MV-4-11 (cell line): Measurements from ENCODE around the gene CAPN10.
A peak's percentile ranks its signal among the peaks of the same experiment; 100 is the strongest.

Source experiments
- DNase-seq: peaks from one replicate; lab custom pipeline; 2025; lab: John Stamatoyannopoulos, UW

CAPN10 gene

GRCh38 chr2:240602266-240603050 lies 15.9 kb downstream of the CAPN10 start:
- no peak for DNase-seq

- no peak for DNase-seq
Observed at GRCh38 chr2:240603081-240603835, 16.7 kb downstream of the CAPN10 start.

GRCh38 chr2:240603846-240604245 lies 17.3 kb downstream of the CAPN10 start:
- no peak for DNase-seq

GRCh38 chr2:240604291-240604938 lies 17.9 kb downstream of the CAPN10 start:
- peak; percentile 68 for DNase-seq

GRCh38 chr2:240604939-240605716 lies 18.6 kb downstream of the CAPN10 start:
- no peak for DNase-seq

GRCh38 chr2:240605867-240606743 lies 19.6 kb downstream of the CAPN10 start:
- no peak for DNase-seq

GRCh38 chr2:240611601-240612210 lies 25.2 kb downstream of the CAPN10 start:
- peak; percentile 90 for DNase-seq

GRCh38 chr2:240613781-240614180 lies 27.2 kb downstream of the CAPN10 start:
- no peak for DNase-seq

GRCh38 chr2:240614391-240614790 lies 27.9 kb downstream of the CAPN10 start:
- DNase-seq = no peak

- peak; percentile 10 for DNase-seq
Observed at GRCh38 chr2:240615396-240615795, 28.9 kb downstream of the CAPN10 start.

- peak; percentile 32 for DNase-seq
Observed at GRCh38 chr2:240615820-240616547, 29.4 kb downstream of the CAPN10 start.

GRCh38 chr2:240616860-240617666 lies 30.5 kb downstream of the CAPN10 start:
- peak; percentile 3 for DNase-seq

GRCh38 chr2:240618776-240619175 lies 32.2 kb downstream of the CAPN10 start:
- no peak for DNase-seq

- no peak for DNase-seq
Observed at GRCh38 chr2:240619506-240620148, 33.1 kb downstream of the CAPN10 start.

GRCh38 chr2:240620149-240620731 lies 33.7 kb downstream of the CAPN10 start:
- DNase-seq = no peak

- DNase-seq = peak; percentile 68
Observed at GRCh38 chr2:240620859-240621258, 34.3 kb downstream of the CAPN10 start.

GRCh38 chr2:240622060-240622411 lies 35.5 kb downstream of the CAPN10 start:
- no peak for DNase-seq

- DNase-seq = no peak
Observed at GRCh38 chr2:240622531-240623235, 36.1 kb downstream of the CAPN10 start.
